Liver (tissue), 9 donors: ENCODE measurements around the gene CATSPER3. TPM values are rescaled to one million over a fixed set of nuclear protein-coding genes. Genes with fewer than 3 reads are reported as not detected.
A peak's percentile ranks its signal among the peaks of the same experiment; 100 is the strongest.

ENCODE experiments used
- DNase-seq: peaks from one replicate; pipeline ENCODE4 v3.0.0-alpha.2; 2017; ENCODE audit warnings: low spot score
- H3K27ac ChIP-seq, 2 donors: one replicate each; pipeline ENCODE4 v1.7.0; 2013; ENCODE audit warnings: inconsistent platforms in 2 of 2, low read length in 2 of 2, control low read depth in 1 of 2, low read depth in 1 of 2, mild to moderate bottlenecking in 1 of 2
- H3K27me3 ChIP-seq, 4 donors: one replicate each; pipeline versions ENCODE4 v1.6.1 to v1.7.0; 2013; ENCODE audit warnings: low read length in 3 of 4, inconsistent platforms in 1 of 4, mild to moderate bottlenecking in 1 of 4, moderate library complexity in 1 of 4; ENCODE audit not compliant: control insufficient read depth in 4 of 4, insufficient read depth in 4 of 4
- H3K36me3 ChIP-seq, 4 donors: one replicate each; pipeline versions ENCODE4 v1.6.1 to v1.7.0; 2013; ENCODE audit warnings: low read length in 3 of 4, mild to moderate bottlenecking in 3 of 4, low read depth in 1 of 4, moderate library complexity in 1 of 4; ENCODE audit not compliant: control insufficient read depth in 4 of 4, insufficient read depth in 3 of 4
- H3K4me1 ChIP-seq, 4 donors: one replicate each; pipeline versions ENCODE4 v1.6.1 to v1.7.0; 2013; ENCODE audit warnings: low read length in 3 of 4, mild to moderate bottlenecking in 3 of 4, moderate library complexity in 1 of 4; ENCODE audit not compliant: control insufficient read depth in 4 of 4, insufficient read depth in 4 of 4
- H3K4me3 ChIP-seq, 3 donors: one replicate each; pipeline versions ENCODE4 v1.6.1 to v1.7.0; 2013; ENCODE audit warnings: low read length in 3 of 3, control low read depth in 1 of 3, low read depth in 1 of 3, mild to moderate bottlenecking in 1 of 3
- H3K9ac ChIP-seq, 2 donors: one replicate each; pipeline ENCODE4 v1.7.0; 2013; ENCODE audit warnings: low read length in 2 of 2, mild to moderate bottlenecking in 2 of 2, moderate library complexity in 2 of 2, control low read depth in 1 of 2, low read depth in 1 of 2
- H3K9me3 ChIP-seq, 4 donors: one replicate each; pipeline versions ENCODE4 v1.6.1 to v1.7.0; 2013; ENCODE audit warnings: low read length in 3 of 4; ENCODE audit not compliant: control insufficient read depth in 4 of 4
- EGR1 ChIP-seq, 2 donors: IDR thresholded peaks; 2 replicates each; pipeline ENCODE4 v1.6.1; 2016 to 2018; ENCODE audit warnings: antibody characterized with exemption in 2 of 2, low read depth in 2 of 2
- GABPA ChIP-seq, 2 donors: IDR thresholded peaks in 1 of 2; conservative IDR thresholded peaks in 1 of 2; 2 replicates each; pipeline ENCODE4 v1.6.1; 2016; ENCODE audit warnings: antibody characterized with exemption in 2 of 2, mild to moderate bottlenecking in 1 of 2, moderate library complexity in 1 of 2
- HNF4A ChIP-seq, 2 donors: conservative IDR thresholded peaks; 2 replicates each; pipeline ENCODE4 v1.6.1; 2016; ENCODE audit warnings: antibody characterized with exemption in 2 of 2, mild to moderate bottlenecking in 2 of 2
- HNF4G ChIP-seq: IDR thresholded peaks from 2 replicates; pipeline ENCODE4 v1.6.1; 2016; ENCODE audit warnings: antibody characterized with exemption
- JUND ChIP-seq, 2 donors: IDR thresholded peaks; 2 replicates each; pipeline ENCODE4 v1.6.1; 2016; ENCODE audit warnings: antibody characterized with exemption in 2 of 2
- NR2F2 ChIP-seq: IDR thresholded peaks from 2 replicates; pipeline ENCODE4 v1.6.1; 2016; ENCODE audit warnings: antibody characterized with exemption
- RAD21 ChIP-seq, 2 donors: IDR thresholded peaks; 2 replicates each; pipeline ENCODE4 v1.6.1; 2016; ENCODE audit warnings: antibody characterized with exemption in 2 of 2, mild to moderate bottlenecking in 2 of 2
- RXRA ChIP-seq, 2 donors: IDR thresholded peaks; 2 replicates each; pipeline ENCODE4 v1.6.1; 2017 to 2018; ENCODE audit warnings: antibody characterized with exemption in 2 of 2, mild to moderate bottlenecking in 1 of 2
- SP1 ChIP-seq: IDR thresholded peaks from 2 replicates; pipeline ENCODE4 v1.6.1; 2018; ENCODE audit warnings: antibody characterized with exemption, mild to moderate bottlenecking
- TAF1 ChIP-seq: conservative IDR thresholded peaks from 2 replicates; pipeline ENCODE4 v1.6.1; 2016; ENCODE audit warnings: antibody characterized with exemption, mild to moderate bottlenecking
- YY1 ChIP-seq: IDR thresholded peaks from 2 replicates; pipeline ENCODE4 v1.6.1; 2016; ENCODE audit warnings: antibody characterized with exemption, mild to moderate bottlenecking
- WGBS: extraction: QIAGEN DNeasy Blood & Tissue Kit; methylation state at CpG from one replicate; pipeline ENCODE4 v1.1.7; 2013; 5-methylcytosine and 5-hydroxymethylcytosine counted together
- polyA plus RNA-seq, 2 donors: library from polyadenylated mRNA; stranded (reverse) in 1 of 2; unstranded in 1 of 2; fragments of 200-250 nt in 1 of 2; fragments of >200 nt in 1 of 2; fragmentation: Nextera tagmentation in 1 of 2; extraction: Ambion mirVana in 1 of 2; gene quantifications; one replicate each; pipeline versions ENCODE4 v1.2.1 to v1.2.3, GENCODE V29; 2013 to 2015
- total RNA-seq, 2 donors: library from RNA; depleted of rRNA; stranded (reverse); fragments of >200 nt; gene quantifications; one replicate each; pipeline ENCODE4 v1.2.3, GENCODE V29; 2014
- TF ChIP-seq, protein P1 (sequence below): fragments of 150-350 bp; IDR thresholded peaks from 2 replicates; pipeline ENCODE4 v1.5.1; 2017; ENCODE audit warnings: improper control_type of control experiment, low read depth, low read length; ENCODE audit not compliant: missing input control
- TF ChIP-seq, protein P2 (sequence below): IDR thresholded peaks from 2 replicates; pipeline ENCODE4 v1.6.1; 2016; ENCODE audit warnings: antibody characterized with exemption
- TF ChIP-seq, protein P3 (sequence below): IDR thresholded peaks from 2 replicates; pipeline ENCODE4 v1.6.1; 2016; ENCODE audit warnings: antibody characterized with exemption
- TF ChIP-seq, protein P4 (sequence below): IDR thresholded peaks from 2 replicates; pipeline ENCODE4 v1.6.1; 2016; ENCODE audit warnings: antibody characterized with exemption
- donor health status: healthy.
- donor health status: healthy.
- donor health status: healthy.
- donor health status: healthy.
- donor health status: healthy.

CATSPER3 gene
- total and polyA plus RNA-seq, 4 donors, result 0.28 to 0.37 (median 0.34) TPM

DNA sequence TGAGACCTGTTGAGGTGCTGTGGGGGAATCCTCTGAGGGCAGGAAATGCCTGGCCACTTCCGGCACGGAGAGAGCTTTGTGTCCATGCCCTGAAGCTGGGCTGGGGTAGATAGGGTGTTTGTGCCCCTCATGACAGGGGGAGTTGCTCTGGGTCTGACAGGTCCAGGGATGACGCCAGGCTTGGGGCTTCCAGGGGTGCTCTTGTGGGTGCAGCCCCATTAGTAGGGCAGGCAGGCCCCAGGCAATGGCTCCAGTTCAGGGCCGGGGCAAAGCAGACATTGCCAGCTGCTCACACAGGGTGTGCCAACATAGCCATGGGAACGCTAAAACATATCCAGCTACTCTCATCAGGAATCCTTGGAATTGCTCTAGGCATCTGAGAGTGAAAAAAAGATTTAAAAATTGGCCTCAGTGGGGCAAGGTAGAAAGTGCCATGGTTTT is 45.3 kb downstream of the CATSPER3 start (continued):
- TF ChIP-seq, protein P1, sequence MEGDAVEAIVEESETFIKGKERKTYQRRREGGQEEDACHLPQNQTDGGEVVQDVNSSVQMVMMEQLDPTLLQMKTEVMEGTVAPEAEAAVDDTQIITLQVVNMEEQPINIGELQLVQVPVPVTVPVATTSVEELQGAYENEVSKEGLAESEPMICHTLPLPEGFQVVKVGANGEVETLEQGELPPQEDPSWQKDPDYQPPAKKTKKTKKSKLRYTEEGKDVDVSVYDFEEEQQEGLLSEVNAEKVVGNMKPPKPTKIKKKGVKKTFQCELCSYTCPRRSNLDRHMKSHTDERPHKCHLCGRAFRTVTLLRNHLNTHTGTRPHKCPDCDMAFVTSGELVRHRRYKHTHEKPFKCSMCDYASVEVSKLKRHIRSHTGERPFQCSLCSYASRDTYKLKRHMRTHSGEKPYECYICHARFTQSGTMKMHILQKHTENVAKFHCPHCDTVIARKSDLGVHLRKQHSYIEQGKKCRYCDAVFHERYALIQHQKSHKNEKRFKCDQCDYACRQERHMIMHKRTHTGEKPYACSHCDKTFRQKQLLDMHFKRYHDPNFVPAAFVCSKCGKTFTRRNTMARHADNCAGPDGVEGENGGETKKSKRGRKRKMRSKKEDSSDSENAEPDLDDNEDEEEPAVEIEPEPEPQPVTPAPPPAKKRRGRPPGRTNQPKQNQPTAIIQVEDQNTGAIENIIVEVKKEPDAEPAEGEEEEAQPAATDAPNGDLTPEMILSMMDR, result no peak
- TF ChIP-seq TAF1 (no peak), YY1 (no peak)
- TF ChIP-seq, protein P2, sequence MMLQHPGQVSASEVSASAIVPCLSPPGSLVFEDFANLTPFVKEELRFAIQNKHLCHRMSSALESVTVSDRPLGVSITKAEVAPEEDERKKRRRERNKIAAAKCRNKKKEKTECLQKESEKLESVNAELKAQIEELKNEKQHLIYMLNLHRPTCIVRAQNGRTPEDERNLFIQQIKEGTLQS, result no peak

DNA sequence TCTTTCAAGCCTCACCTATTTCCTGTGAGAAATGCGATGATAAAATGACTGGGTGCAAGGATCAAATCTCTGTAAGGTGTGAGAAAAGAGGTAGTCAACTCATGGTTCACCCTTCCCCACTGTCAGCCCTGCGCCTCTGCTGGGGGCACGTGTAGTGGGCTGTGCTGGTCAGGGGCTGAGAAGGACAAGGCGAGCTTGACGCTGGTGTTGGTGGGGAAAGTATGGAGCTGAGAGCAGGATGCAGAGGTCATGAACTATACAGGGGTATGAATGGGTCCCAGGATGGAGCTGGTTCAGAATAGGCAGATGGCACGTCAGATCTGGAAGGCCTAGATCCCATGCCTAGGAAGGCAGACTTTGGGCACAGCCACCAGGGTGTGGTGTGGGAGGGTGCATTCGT is 45.7 kb downstream of the CATSPER3 start:
- peaks cover 2 to 23% (median 15%) of the 10 kb centered on the region in 4 donors for H3K4me1 ChIP-seq
- WGBS, result 94% methylated on average over 7 of the region's 7 CpGs
- peak; percentile 8 for DNase-seq
- no peak overlapping the region for H3K27ac ChIP-seq
- H3K9me3 ChIP-seq, result no peaks in the 10 kb centered on the region
- H3K4me3 ChIP-seq, result no peak overlapping the region
- H3K9ac ChIP-seq, result no peak overlapping the region
- H3K27me3 ChIP-seq, result peaks cover 0 to 3% (median 0%) of the 10 kb centered on the region in 4 donors
- TF ChIP-seq SP1 (no peak), HNF4G (no peak)
- TF ChIP-seq, protein P3, sequence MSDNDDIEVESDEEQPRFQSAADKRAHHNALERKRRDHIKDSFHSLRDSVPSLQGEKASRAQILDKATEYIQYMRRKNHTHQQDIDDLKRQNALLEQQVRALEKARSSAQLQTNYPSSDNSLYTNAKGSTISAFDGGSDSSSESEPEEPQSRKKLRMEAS, result no peak
- TF ChIP-seq, protein P1, result no peak
- H3K36me3 ChIP-seq, result no peaks in the 10 kb centered on the region

DNA sequence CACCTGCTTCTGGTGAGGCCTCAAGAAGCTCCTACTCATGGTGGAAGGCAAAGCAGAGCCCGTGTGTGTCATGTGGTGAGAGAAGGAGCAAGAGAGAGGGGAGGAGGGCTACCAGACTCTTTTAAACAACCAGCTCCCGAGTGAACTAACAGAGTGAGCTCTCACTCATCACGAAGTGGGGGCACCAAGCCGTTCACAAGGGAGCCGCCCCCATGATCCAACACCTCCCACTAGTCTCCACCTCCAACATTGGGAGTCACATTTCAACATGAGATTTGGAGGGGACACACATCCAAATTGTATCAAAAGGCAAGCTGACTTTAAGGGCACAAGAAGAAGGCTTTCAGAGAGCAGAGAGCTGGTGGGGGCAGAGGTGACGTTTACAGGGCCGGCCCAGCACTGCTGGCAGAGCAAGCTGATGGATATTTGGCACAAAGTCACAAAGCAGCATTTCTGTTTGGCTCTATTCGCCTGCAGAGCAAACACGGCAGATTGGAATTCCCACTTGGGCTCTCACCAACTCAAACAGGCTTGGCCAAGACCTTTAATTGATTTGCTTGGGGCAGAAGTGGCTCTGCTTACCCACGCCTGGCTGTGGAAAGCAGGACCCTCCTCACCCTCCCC is 46.4 kb downstream of the CATSPER3 start:
- peaks cover 0 to 3% (median 0%) of the 10 kb centered on the region in 4 donors for H3K27me3 ChIP-seq

More for the DNA sequence above, 46.4 kb downstream of the CATSPER3 start:
- H3K9me3 ChIP-seq, result no peaks in the 10 kb centered on the region
- H3K9ac ChIP-seq, result no peak overlapping the region
- peaks cover 2 to 23% (median 15%) of the 10 kb centered on the region in 4 donors for H3K4me1 ChIP-seq
- 43% methylated on average over 10 of the region's 10 CpGs for WGBS
- no peak overlapping the region for H3K4me3 ChIP-seq
- TF ChIP-seq SP1 (peak; percentile 25), RXRA (IDR thresholded peaks at IDR 0.05) (peak; percentile 34 to 75), EGR1 (IDR thresholded peaks at IDR 0.05; ENCODE audit: low read depth in 2 of 2) (no peak), NR2F2 (no peak), HNF4G (no peak), JUND (IDR thresholded peaks at IDR 0.05) (peak in 1 of 2 donors; percentile 58), GABPA (IDR thresholded peaks at IDR 0.05 in 1 of 2, conservative IDR thresholded peaks at IDR 0.05 in 1 of 2) (no peak), YY1 (no peak), HNF4A (conservative IDR thresholded peaks at IDR 0.05) (peak; percentile 39 to 57), RAD21 (IDR thresholded peaks at IDR 0.05) (peak in 1 of 2 donors; percentile 58)
- TF ChIP-seq, protein P4, sequence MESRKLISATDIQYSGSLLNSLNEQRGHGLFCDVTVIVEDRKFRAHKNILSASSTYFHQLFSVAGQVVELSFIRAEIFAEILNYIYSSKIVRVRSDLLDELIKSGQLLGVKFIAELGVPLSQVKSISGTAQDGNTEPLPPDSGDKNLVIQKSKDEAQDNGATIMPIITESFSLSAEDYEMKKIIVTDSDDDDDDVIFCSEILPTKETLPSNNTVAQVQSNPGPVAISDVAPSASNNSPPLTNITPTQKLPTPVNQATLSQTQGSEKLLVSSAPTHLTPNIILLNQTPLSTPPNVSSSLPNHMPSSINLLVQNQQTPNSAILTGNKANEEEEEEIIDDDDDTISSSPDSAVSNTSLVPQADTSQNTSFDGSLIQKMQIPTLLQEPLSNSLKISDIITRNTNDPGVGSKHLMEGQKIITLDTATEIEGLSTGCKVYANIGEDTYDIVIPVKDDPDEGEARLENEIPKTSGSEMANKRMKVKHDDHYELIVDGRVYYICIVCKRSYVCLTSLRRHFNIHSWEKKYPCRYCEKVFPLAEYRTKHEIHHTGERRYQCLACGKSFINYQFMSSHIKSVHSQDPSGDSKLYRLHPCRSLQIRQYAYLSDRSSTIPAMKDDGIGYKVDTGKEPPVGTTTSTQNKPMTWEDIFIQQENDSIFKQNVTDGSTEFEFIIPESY, result no peak
- TF ChIP-seq, protein P2, result no peak
- DNase-seq, result peak; percentile 32
- no peak overlapping the region for H3K27ac ChIP-seq
- no peaks in the 10 kb centered on the region for H3K36me3 ChIP-seq
